HG03045 (cell line): ENCODE results near the gene TPRN.

Experiments
- ATAC-seq: cut with Tn5 transposase; IDR thresholded peaks from one replicate; pipeline ENCODE4 v1.9.1; 2021; ENCODE audit warnings: mild to moderate bottlenecking, moderate library complexity; ENCODE audit not compliant: unreplicated experiment

TPRN gene

DNA sequence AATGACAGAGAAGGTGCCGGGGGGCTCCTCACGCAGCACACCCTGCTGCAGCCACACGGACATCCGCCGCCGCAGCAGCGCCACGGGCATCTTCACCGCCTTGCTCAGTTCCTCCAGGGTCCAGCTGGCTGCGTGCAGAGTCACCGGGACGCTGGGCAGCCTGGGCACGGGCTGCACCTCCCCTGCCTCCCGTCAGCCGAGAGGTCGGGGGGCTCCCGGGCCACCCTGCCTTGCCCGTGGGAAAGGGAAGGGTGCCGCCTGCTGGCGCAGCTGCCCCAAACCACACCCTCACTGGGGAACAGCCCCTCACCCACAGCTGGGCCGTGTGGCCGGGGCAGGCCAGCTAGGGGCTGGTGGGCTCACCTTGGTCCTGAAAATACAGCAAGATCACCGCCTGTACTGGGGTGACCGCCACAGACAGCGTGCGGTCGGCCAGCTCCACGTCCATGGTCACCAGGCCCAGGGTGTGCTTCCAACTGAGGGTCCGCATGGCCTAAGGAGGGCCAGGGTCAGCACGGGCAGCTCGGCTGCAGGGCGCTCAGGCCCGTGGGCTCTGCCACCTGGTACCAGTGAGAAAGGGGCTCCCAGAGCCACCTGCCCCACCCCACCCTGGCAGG is 25.1 kb downstream of the TPRN start:
- no peak for ATAC-seq

DNA sequence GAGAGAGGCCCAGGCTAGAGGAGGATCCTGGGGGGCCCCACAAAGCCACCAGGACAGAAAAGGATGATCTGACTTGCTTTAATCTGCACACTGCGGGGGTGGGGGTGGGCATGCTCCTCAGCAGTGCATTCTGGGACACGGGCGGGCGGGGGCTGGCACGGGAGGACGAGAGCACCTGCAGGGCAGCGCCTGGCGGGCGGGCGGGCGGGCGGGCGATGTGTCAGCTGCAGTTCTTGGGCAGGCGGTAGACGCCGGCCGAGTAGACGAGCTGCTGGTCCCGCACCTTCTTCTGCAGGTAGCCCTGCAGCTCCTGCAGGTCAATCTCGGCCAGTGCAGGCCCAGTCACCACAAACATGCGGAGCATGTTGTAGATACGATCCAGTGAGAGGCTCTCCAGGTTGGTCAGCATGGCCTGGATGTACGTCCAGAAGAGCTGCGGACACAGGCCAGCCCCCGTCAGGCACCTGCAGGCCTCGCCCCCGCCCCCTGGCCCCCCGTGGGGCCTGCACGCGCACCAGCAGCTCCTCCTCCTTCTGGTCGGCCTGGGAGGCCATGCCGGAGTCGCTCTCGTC is 25.7 kb downstream of the TPRN start:
- ATAC-seq: no peak

DNA sequence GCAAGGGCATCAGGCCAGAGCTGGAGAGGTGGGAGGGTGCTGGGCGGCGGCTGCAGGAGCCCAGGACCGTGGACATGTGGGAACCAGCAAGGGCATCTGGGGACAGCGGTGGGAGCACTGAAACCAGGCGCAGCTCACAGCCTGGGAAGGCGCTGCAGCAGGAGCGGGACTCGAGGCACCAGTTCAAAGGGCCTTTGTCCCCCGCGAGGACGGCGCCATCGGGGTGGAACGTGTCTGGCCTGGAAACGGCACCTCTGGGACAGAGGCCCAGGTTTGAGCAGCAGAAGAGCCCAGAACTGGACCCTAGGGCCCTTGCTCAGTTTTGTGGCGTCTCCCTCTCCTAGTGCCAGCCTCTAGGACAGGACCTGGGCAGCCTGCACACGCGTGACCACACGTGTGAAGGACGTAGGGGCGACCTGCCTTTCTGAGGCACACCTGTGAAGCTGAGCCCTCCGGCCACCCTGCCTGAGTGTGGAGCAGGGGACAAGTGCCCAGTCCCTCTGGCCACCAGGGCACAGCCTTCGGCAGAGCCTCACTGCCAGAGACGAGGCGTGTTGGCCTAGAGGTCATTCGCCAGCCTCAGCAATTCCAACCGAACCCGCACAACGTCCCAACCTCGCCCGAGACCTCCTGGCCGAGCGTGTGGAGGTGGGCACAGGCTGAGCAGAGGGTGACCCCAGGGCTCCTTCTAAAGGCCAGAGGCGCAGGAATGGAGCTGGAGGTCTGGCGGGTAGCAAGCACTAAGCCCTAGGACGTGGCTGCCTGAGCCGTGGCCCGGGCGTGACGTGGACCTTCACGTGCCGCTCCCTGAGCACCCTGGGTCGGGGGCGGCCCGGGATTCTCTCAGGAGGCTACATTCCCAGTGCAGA is 26.5 kb downstream of the TPRN start:
- ATAC-seq: no peak

DNA sequence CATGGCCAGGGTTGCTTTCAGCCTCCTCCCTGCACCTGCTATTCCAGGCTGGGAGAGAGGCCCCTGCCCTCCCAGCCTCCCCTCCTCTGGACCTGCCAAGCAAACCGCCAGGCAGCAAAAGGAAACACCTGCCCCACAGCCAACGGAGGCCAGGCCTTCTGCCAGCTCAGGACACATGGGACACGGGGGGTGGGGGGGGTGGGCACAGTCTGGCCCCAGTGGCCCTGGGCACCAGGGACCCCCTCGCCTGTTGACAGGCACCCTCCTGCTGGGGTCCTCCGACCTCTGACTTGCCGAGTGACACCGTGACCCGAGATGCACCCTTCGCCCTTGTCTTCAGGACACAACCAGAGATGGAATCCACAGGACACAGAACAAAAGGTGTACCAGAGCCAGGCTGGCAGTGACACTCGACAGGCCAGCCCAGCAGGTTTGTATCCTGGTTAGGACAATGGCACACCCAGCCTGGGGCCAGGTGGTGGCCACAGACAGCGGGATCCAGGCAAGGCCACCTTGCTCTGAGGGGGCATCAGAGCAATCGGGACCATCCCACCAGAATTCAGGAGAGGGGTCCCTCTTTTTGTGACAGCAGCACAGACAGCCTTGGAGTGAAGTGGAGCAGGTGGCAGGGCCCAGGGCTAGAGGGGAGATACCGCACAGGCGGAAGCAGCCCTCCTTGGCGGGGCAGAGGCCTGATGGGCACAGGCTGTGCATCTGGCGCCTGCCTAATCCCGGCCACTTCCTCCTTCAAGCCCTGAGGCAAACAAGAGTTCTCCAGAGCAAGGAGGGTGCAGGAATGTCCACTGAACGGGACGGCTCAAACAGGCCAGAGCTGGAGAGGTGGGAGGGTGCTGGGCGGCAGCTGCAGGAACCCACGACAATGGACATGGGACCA is 27.4 kb downstream of the TPRN start:
- ATAC-seq: no peak

DNA sequence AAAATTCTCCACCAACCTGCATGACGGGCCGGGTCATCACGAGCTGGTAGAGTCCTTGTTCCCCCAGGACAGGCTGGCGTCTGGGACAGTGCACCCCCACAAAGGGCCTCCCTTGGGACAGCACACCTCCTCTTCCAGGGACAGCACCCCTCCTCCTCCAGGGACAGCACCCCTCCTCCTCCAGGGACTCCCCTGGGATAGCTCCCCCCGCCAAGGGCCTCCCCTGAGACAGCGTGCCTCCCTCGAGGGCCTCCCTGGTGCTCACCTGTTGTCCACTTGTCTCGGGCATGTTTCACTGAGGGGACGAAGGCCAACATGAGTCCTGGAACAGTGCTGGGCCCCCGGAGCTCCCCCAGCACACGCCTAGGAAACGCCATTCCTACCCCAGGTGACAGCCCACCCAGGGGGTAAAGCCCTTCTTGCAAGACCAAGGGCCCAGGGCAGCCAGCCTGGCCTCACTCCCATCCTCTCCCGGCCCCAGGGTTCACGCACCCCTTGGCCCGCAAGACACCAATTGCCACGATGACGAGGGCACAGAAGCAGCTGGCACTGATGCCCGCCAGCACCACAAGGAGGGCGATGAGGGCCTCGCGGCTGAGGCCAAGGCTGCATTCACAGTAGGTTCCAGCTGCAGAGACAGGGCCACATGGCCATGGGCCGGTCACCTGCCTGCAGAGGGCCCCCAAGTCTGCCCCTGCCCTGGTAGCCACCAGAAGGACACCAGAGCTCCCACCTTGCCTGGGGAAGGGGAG is 29.2 kb downstream of the TPRN start:
- ATAC-seq: no peak

DNA sequence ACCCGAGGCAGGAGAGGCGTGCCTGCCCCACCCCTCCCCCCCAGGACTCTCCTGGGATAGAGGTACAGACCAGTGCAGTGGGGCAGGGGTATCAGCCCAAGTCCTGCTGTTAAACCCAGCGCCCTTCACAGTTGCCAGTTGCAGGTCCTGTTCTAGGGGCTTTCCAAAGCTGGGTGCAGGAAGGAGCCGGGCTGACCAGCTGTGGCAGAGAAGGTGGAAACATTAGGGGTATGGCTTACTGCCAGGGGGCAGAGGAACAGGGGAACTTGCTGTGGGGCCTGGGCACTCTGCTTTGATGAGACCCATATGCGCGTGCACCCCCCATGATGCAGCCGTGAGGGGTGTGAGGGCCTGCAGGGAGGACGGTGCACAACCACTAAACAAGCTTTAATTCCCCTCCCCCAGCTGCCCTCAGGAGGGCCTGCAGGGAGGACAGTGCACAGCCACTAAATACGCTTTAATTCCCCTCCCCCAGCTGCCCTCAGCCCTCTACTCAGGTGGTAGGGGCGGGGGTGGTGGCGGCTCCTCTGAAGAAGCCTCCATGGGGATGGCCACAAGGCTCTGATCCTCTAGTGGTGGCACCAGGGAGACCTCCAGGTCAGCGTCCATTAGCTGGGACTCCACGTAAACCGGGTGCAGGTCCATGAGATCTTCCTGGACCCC is 29.9 kb downstream of the TPRN start:
- ATAC-seq: no peak

DNA sequence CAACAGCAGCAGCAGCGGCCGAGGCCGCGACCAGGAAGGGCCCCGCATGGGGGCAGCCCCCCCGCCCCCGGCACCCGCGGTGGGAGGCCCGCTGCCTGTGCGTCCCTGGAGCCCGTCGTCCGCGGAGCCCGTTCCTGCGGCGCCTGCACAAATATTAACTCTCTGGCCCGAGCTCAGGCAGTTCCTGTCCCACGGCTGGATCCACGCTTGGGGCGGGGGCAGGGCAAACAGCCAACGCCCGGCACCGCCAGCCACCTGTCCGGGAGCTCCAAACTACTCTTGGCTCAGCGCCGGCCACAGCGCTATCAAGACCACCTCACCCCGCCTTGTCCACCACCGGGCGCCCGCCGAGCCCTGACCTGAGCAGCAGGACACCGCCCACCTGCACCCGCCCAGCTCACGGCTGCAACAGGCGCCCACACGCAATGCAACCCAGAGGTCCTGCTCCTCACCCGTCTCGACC is 30.6 kb downstream of the TPRN start, which contains the start of gene LRRC26:
LRRC26 (minus strand) TSS at position 156 of the 463 bp plus-strand sequence; CDS start at position 48, 108 bp downstream.
- no peak for ATAC-seq

DNA sequence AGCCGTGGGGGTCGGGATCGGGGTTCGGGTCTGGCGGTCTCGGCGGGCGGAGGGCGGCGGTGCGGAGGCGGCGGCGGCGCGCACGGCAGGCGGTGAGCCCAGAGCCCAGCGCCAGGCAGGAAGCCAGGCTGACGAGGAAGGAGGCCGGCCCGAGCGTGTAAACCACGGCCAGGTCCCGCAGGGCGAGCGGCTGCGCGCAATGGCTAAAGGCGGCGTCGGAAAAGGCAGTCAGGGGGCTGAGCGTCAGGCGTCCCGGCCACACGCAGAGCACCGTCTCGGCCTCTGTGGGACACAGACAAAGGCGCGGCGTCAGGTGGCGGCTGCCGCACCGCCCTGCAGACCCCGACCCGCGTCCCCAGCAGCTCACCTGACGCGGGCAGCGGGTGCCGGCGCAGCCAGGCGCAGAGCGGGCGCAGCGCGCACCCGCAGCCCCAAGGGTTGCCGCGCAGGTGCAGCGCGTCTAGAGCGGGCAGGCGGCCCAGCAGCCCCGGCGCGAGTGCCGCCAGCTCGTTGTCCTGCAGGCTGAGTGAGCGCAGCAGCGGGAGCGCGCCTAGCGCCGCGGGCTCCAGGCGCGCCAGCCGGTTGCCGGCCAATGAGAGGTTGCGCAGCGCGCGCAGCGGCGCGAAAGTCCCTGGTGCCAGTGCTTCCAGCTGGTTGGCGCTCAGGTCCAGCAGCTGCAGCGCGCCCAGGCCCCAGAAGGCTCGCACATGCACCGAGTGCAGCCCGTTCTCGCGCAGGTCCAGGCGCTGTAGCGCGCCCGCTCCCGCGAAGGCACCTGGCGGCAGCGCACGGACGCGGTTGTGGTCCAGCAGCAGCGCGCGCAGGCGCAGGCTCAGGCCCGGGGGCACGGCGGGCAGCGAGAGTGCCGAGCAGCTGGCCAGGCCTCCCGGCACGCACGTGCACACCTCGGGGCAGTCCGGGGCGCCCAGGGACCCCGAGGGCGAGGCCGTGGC is 31.4 kb downstream of the TPRN start:
- ATAC-seq: no peak

DNA sequence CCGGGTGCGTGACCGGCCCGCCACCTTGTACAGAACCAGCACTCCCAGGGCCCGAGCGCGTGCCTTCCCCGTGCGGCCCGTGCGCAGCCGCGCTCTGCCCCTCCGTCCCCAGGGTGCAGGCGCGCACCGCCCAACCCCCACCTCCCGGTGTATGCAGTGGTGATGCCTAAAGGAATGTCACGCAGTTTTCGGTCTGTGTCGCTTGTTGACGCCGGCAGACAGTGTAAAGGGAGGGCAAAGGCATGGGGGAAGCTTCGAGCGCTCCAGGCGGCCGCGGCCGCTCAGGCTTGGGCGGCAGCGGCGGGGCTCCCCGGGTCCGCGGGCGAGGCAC is 32.0 kb downstream of the TPRN start:
- ATAC-seq: no peak

DNA sequence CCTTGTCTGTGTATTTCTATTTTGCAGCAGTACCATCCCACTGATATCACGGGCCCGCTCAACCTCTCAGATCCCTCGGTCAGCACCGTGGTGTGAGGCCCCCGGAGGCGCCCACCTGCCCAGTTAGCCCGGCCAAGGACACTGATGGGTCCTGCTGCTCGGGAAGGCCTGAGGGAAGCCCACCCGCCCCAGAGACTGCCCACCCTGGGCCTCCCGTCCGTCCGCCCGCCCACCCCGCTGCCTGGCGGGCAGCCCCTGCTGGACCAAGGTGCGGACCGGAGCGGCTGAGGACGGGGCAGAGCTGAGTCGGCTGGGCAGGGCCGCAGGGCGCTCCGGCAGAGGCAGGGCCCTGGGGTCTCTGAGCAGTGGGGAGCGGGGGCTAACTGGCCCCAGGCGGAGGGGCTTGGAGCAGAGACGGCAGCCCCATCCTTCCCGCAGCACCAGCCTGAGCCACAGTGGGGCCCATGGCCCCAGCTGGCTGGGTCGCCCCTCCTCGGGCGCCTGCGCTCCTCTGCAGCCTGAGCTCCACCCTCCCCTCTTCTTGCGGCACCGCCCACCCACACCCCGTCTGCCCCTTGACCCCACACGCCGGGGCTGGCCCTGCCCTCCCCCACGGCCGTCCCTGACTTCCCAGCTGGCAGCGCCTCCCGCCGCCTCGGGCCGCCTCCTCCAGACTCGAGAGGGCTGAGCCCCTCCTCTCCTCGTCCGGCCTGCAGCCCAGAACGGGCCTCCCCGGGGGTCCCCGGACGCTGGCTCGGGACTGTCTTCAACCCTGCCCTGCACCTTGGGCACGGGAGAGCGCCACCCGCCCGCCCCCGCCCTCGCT is 32.6 kb downstream of the TPRN start:
- ATAC-seq: no peak

DNA sequence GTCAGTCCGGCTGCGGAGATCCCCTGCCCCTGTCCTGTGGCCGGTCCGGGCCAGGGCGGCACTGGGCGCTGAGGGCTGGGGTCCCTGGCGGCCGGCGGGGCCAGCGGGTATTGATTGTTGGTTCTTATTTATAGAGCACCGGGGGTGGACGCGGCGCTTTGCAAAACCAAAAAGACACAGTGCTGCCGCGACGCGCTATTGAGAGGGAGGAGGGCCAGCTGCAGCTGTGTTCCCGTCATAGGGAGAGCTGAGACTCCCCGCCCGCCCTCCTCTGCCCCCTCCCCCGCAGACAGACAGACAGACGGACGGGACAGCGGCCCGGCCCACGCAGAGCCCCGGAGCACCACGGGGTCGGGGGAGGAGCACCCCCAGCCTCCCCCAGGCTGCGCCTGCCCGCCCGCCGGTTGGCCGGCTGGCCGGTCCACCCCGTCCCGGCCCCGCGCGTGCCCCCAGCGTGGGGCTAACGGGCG is 33.2 kb downstream of the TPRN start:
- no peak for ATAC-seq

DNA sequence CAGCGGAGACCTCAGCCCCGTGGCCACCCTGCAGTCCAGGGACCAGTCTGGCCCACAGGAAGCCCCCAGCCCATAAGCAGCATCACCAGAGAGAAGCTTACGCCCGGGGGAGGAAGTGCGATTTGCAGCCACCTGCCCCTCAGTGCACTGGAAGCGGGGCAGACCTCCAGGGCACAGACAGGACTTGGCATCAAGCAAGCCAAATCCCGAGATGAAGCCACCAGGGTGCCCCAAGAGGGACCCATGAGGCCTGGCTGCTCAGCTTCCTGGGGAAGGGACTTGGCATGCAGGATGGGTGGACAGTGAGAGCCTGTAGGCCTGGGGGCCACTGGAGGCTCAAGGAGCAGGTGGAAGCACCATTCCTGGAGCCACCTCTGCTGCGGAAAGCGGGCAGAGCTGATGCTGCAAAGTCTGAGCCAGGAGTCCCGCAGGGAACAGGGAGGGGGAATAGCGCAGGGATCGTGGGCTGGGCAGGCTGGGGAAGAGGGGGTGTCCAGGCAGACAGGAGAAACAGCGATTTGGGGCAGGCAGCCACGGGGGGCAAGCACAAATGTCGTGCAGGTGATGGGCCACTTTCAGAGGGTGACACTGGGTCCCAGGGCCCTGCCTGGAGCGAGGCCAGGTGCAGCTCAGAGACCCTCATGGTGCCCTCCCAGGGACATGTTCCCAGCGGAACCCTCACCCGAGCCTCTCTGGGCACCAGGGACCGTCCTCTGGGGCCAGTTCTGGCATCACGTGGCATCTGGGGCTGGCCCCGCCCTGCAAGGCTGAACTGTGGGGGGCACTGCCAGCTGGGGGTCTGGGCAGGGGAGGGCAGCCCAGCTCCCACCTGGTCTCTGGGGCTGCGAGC is 33.9 kb downstream of the TPRN start:
- ATAC-seq: no peak

DNA sequence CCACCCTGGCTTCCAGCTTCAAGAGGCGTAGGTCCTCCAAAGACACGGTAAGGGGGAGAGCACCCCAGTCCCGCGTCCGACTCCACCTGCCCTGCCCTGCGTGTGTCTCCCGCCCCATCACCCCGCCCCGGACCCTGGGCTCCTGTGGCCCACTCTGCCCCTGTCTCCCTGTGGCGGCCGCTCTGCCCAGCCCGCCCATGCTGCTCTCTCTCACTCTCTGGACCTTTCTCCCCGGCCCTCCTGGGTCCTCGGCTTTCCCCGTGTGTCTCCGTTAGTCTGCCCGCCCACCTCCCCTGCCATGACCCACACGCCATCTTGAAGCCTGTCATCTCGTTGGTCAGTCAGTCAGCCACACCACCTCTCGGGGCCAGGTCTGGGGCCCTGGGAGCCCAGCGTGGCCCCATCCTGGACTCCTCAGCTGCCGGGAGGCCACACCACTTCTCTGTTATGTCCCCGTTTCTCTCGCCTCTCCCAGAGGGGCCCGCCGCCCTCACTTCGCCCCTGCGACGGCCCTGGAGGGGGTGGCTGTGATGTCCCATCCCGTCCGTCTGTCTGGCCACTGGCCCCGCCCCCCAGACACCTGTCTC is 35.2 kb downstream of the TPRN start:
- ATAC-seq: no peak

DNA sequence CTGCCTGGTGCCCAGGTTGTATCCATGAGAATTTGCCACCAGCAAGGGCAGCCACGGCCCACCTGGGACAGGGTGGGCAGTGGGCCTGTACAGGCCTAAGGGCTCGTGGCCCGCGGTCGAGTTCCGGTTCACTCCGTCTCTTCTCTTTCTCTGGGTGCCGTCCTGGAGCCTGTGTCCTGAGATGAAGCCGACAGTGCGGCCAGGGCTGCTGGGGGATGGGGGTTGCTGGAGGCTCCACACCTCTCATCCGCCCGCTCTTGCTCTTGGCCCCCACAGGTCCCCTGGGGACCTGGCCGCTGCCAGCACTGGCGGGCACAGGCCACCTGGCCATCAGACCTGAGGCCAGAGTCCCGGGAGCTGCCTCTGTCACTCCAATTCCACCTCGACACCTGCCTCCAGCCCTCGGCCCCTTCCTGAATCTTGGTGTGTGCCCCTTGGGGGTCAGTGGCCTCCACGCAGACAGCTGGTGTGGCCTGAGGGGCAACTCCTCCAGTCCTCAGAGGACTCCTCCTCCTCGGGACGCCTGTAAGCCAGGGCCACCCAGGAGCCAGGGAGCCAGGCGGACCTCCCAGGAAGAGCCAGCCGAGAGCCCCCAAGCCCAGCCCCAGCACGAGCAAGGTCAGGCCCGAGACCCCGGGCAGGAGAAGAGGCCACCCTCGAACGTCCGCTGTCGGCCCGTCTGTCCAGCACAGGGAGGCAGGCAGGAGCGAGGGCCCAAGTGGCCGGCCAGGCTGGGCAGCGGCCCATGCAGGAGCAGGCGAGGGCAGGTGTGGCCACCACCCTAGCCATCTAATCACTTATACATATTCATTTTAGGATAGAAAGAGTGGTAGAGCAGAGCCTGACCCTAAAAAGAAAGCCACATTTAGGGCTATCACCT is 35.9 kb downstream of the TPRN start:
- ATAC-seq: no peak

DNA sequence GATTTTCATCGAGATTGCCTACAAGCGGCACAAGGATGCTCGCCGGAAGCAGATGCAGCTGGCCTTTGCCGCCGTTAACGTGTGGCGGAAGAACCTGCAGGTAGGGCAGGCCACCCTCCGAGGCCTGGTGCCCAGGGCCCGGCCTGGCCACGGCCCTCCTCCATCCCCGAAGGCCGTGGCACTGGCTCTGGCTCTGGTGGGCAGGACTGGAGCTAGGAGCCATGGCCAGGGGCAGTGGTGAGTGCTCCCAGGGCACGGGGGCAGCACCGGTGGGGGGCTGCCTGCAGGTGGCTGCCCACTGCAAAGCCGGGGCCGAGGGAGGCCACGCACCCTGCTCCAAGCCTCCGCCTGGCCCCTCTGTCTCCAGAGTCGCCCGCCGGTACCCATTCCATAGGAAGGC is 36.7 kb downstream of the TPRN start:
- no peak for ATAC-seq

DNA sequence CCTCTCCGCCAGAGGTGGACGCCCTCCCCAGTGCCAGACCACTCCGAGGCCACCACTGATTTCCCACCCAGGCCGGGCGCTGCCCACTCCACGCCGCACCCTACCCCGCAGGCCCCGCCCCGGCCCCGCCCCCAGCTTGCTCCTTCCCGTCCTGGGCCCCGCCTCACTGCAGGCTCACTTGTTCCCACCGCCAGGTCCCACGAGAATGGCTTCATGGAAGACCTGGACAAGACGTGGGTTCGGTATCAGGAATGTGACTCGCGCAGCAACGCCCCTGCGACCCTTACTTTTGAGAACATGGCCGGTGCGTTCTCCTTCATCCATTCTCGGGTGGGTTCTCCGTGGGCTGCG is 37.2 kb downstream of the TPRN start:
- ATAC-seq: no peak
